DND-41 (cell line): Measurements from ENCODE around the gene CCDC93.

Source experiments
- ATAC-seq: fragments of 200-7000 bp; cut with Tn5 transposase; 3 replicates; pipeline ENCODE4 v1.9.1; 2021; ENCODE audit warnings: low read depth; ENCODE audit not compliant: insufficient read depth
- DNase-seq: peaks from one replicate; pipeline ENCODE4 v3.0.0-alpha.2; 2020
- H2AFZ ChIP-seq: 2 replicates; pipeline ENCODE4 v1.6.0; 2012; ENCODE audit warnings: low read depth, low read length
- H3K27ac ChIP-seq: 2 replicates; pipeline ENCODE4 v1.5.1; 2012; ENCODE audit warnings: low read length, inconsistent platforms
- H3K27me3 ChIP-seq: fragments of 200-600 bp; sonication (generic); 2 replicates; pipeline ENCODE4 v1.6.0; 2012; ENCODE audit warnings: low read length, mild to moderate bottlenecking, inconsistent platforms; ENCODE audit not compliant: insufficient read depth, poor library complexity
- H3K36me3 ChIP-seq: 2 replicates; pipeline ENCODE4 v1.5.1; 2012; ENCODE audit warnings: low read length, inconsistent platforms; ENCODE audit not compliant: insufficient read depth
- H3K4me1 ChIP-seq: 2 replicates; pipeline ENCODE4 v1.5.1; 2012; ENCODE audit warnings: mild to moderate bottlenecking, low read length; ENCODE audit not compliant: insufficient read depth
- H3K4me2 ChIP-seq: 2 replicates; pipeline ENCODE4 v1.6.0; 2012; ENCODE audit warnings: mild to moderate bottlenecking, moderate library complexity, low read length, inconsistent platforms; ENCODE audit not compliant: insufficient read depth
- H3K4me3 ChIP-seq, 2 experiments: fragments of 200-600 bp in 1 of 2; shearing (Covaris generic) in 1 of 2; 2 replicates each; pipeline ENCODE4 v1.5.1; 2012 to 2016; ENCODE audit warnings: inconsistent platforms in 2 of 2, low read length in 2 of 2, mild to moderate bottlenecking in 2 of 2, low read depth in 1 of 2, moderate library complexity in 1 of 2
- H3K79me2 ChIP-seq: 2 replicates; pipeline ENCODE4 v1.6.0; 2012; ENCODE audit warnings: low read length, inconsistent platforms; ENCODE audit not compliant: insufficient read depth
- H3K9ac ChIP-seq: 2 replicates; pipeline ENCODE4 v1.6.0; 2012; ENCODE audit warnings: low read depth, mild to moderate bottlenecking, inconsistent platforms, low read length, moderate library complexity
- H3K9me3 ChIP-seq: 2 replicates; pipeline ENCODE4 v1.5.1; 2012; ENCODE audit warnings: low read length, moderate library complexity, mild to moderate bottlenecking, inconsistent platforms; ENCODE audit not compliant: insufficient read depth, severe bottlenecking
- H4K20me1 ChIP-seq: 2 replicates; pipeline ENCODE4 v1.6.0; 2012; ENCODE audit warnings: low read length; ENCODE audit not compliant: insufficient read depth
- EZH2 ChIP-seq: IDR thresholded peaks from 3 replicates; pipeline ENCODE4 v1.6.1; 2012; ENCODE audit warnings: borderline replicate concordance, low read depth, mild to moderate bottlenecking, moderate library complexity, low read length, inconsistent platforms; ENCODE audit not compliant: severe bottlenecking
- TF ChIP-seq, protein P1 (sequence below): IDR thresholded peaks from 2 replicates; pipeline ENCODE4 v1.5.1; 2012; ENCODE audit warnings: borderline replicate concordance, low read length, moderate library complexity, mild to moderate bottlenecking; ENCODE audit not compliant: poor library complexity, severe bottlenecking; ENCODE audit errors: extremely low read depth

The CCDC93 gene

GRCh38 chr2:117968722-117969121, 45.1 kb downstream of the CCDC93 start:
- ATAC-seq: no peak
- Histone ChIP-seq H3K4me2 (no peak overlapping the region), H3K27me3 (no peaks in the 10 kb centered on the region), H3K9ac (no peak overlapping the region), H3K79me2 (no peaks in the 10 kb centered on the region), H2AFZ (no peak overlapping the region), H3K36me3 (peaks cover 94% of the 10 kb centered on the region), H3K9me3 (no peaks in the 10 kb centered on the region), H3K4me3 (no peak overlapping the region), H3K27ac (no peak overlapping the region), H4K20me1 (no peaks in the 10 kb centered on the region; the same call in 1 of the 2 replicates), H3K4me1 (no peaks in the 10 kb centered on the region)
- no peak for TF ChIP-seq EZH2
- TF ChIP-seq, protein P1, sequence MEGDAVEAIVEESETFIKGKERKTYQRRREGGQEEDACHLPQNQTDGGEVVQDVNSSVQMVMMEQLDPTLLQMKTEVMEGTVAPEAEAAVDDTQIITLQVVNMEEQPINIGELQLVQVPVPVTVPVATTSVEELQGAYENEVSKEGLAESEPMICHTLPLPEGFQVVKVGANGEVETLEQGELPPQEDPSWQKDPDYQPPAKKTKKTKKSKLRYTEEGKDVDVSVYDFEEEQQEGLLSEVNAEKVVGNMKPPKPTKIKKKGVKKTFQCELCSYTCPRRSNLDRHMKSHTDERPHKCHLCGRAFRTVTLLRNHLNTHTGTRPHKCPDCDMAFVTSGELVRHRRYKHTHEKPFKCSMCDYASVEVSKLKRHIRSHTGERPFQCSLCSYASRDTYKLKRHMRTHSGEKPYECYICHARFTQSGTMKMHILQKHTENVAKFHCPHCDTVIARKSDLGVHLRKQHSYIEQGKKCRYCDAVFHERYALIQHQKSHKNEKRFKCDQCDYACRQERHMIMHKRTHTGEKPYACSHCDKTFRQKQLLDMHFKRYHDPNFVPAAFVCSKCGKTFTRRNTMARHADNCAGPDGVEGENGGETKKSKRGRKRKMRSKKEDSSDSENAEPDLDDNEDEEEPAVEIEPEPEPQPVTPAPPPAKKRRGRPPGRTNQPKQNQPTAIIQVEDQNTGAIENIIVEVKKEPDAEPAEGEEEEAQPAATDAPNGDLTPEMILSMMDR: no peak
- DNase-seq: no peak

GRCh38 chr2:117967977-117968718, 45.7 kb downstream of the CCDC93 start:
- H3K9me3 ChIP-seq: no peaks in the 10 kb centered on the region
- ATAC-seq: no peak
- no peaks in the 10 kb centered on the region for H3K4me1 ChIP-seq
- no peaks in the 10 kb centered on the region; the same call in 1 of the 2 replicates for H4K20me1 ChIP-seq
- H3K27ac ChIP-seq: no peak overlapping the region
- H2AFZ ChIP-seq: no peak overlapping the region
- H3K79me2 ChIP-seq: no peaks in the 10 kb centered on the region
- no peak overlapping the region for H3K9ac ChIP-seq
- no peaks in the 10 kb centered on the region for H3K27me3 ChIP-seq
- peaks cover 94% of the 10 kb centered on the region for H3K36me3 ChIP-seq
- no peak for DNase-seq
- H3K4me2 ChIP-seq: no peak overlapping the region
- H3K4me3 ChIP-seq: no peak overlapping the region
- TF ChIP-seq, protein P1: no peak
- no peak for TF ChIP-seq EZH2

DNA sequence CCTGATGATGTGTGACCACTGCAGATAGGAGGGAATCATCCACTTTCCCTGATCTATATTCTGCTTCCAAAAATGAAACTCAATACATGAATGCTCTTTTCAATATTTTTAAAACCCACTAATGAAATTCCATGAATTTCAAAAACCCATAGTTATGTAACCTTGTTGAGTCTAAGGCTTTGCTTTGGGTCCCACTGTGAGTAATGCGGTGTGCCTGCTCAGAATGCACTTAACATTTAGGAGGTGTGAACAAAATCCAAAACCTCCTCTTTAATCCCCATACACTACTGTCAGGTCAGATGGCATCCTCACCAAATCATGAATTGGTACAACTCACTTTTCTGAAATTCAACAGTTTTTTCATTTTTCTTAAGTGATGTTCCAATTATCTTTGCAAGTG, 50.4 kb downstream of the CCDC93 start:
- Histone ChIP-seq H3K4me1 (no peaks in the 10 kb centered on the region), H3K27ac (no peak overlapping the region), H3K27me3 (no peaks in the 10 kb centered on the region), H3K79me2 (no peaks in the 10 kb centered on the region), H2AFZ (no peak overlapping the region), H4K20me1 (no peaks in the 10 kb centered on the region), H3K4me2 (no peak overlapping the region), H3K4me3 (no peak overlapping the region), H3K9me3 (no peaks in the 10 kb centered on the region), H3K36me3 (peaks cover 83% of the 10 kb centered on the region), H3K9ac (no peak overlapping the region)
- no peak for TF ChIP-seq EZH2
- TF ChIP-seq, protein P1: no peak
- DNase-seq (no peak), ATAC-seq (no peak)
